Common myeloid progenitor, CD34-positive (primary cell): ENCODE results near the gene VGLL4.

Experiments used
- CTCF ChIA-PET: fragments of 350-600 bp; sonication (Branson Sonifier 250); formaldehyde crosslinking; loops from one replicate; lab custom pipeline; 2021; ENCODE audit warnings: antibody characterized with exemption; lab: Charles Lee
- POLR2A ChIA-PET: fragments of 350-600 bp; sonication (Branson Sonifier 250); formaldehyde crosslinking; loops from one replicate; lab custom pipeline; 2021; ENCODE audit warnings: antibody characterized with exemption; lab: Charles Lee
- DNase-seq, 3 donors: peaks; one replicate each; pipeline versions ENCODE4 v3.0.0 to v3.0.0-alpha.2; 2013
- H3K27ac ChIP-seq, 2 experiments: 1 replicate in 1 of 2; 2 replicates in 1 of 2; pipeline ENCODE4 v1.7.0; 2013; ENCODE audit warnings: inconsistent platforms in 2 of 2, low read length in 2 of 2, mild to moderate bottlenecking in 2 of 2, low read depth in 1 of 2, moderate library complexity in 1 of 2; ENCODE audit not compliant: severe bottlenecking in 2 of 2, insufficient read depth in 1 of 2, poor library complexity in 1 of 2
- H3K27me3 ChIP-seq, 5 experiments: replicated peaks in 2 of 5; 1 replicate in 3 of 5; 2 replicates in 2 of 5; pipeline versions ENCODE4 v1.6.1 to v1.7.0; 2013; ENCODE audit warnings: low read length in 4 of 5, mild to moderate bottlenecking in 2 of 5, moderate library complexity in 2 of 5, inconsistent platforms in 1 of 5; ENCODE audit not compliant: insufficient read depth in 5 of 5, control insufficient read depth in 4 of 5
- H3K36me3 ChIP-seq, 4 experiments: 1 replicate in 2 of 4; 2 replicates in 2 of 4; pipeline versions ENCODE4 v1.6.1 to v1.7.0; 2013; ENCODE audit warnings: low read length in 3 of 4, control low read depth in 1 of 4, mild to moderate bottlenecking in 1 of 4; ENCODE audit not compliant: control insufficient read depth in 4 of 4, insufficient read depth in 4 of 4
- H3K4me1 ChIP-seq, 4 experiments: 1 replicate in 3 of 4; 2 replicates in 1 of 4; pipeline versions ENCODE4 v1.6.1 to v1.7.1; 2013; ENCODE audit warnings: low read length in 3 of 4, mild to moderate bottlenecking in 3 of 4, control low read depth in 1 of 4, inconsistent platforms in 1 of 4, moderate library complexity in 1 of 4; ENCODE audit not compliant: control insufficient read depth in 4 of 4, insufficient read depth in 4 of 4; ENCODE audit errors: control extremely low read depth in 1 of 4
- H3K4me3 ChIP-seq, 7 experiments: 1 replicate in 4 of 7; 2 replicates in 3 of 7; pipeline versions ENCODE4 v1.5.1 to v1.7.0; 2013; ENCODE audit warnings: mild to moderate bottlenecking in 7 of 7, low read length in 6 of 7, moderate library complexity in 6 of 7, inconsistent platforms in 2 of 7, low read depth in 2 of 7, control low read depth in 1 of 7; ENCODE audit not compliant: insufficient read depth in 4 of 7, control insufficient read depth in 1 of 7; ENCODE audit errors: extremely low read depth in 1 of 7
- H3K9me3 ChIP-seq, 5 experiments: 1 replicate in 4 of 5; 2 replicates in 1 of 5; pipeline versions ENCODE4 v1.6.1 to v1.7.1; 2013; ENCODE audit warnings: low read length in 4 of 5, mild to moderate bottlenecking in 2 of 5, inconsistent platforms in 1 of 5, low read depth in 1 of 5, moderate library complexity in 1 of 5; ENCODE audit not compliant: control insufficient read depth in 4 of 5, insufficient read depth in 2 of 5; ENCODE audit errors: control extremely low read depth in 1 of 5
- WGBS: methylation state at CpG from one replicate; pipeline ENCODE4 v1.1.5; 2013; ENCODE audit not compliant: insufficient coverage; 5-methylcytosine and 5-hydroxymethylcytosine counted together

VGLL4 gene

DNA sequence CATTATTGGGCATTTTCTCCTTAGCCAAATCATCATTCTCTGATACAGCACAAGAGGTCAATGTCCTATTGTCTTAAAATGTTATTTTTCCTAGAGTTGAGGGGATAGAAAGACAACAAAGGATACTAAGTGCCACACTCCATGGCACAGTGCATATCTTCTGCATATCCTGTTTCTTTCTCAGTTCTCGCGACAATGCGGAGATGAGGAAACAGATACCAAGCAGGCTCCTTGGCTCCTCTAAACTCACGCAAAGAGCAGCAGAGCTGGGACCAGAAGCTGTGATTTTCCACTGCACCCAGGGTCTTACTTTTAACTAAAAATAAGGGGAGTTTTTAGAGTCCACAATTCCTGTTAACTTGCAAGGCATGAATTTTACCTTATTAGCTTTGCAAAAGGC, 10.5 kb upstream of the VGLL4 start:
- no peaks in the 10 kb centered on the region for H3K36me3 ChIP-seq
- H3K27ac ChIP-seq: no peak overlapping the region
- peaks cover 5 to 30% (median 25%) of the 10 kb centered on the region in 4 experiments for H3K4me1 ChIP-seq
- H3K4me3 ChIP-seq: no peak overlapping the region
- H3K9me3 ChIP-seq: no peaks in the 10 kb centered on the region
- no peak for DNase-seq
- H3K27me3 ChIP-seq: no peaks in the 10 kb centered on the region
- ChIA-PET POLR2A (no interaction called here), CTCF (interaction anchor here (1.2 to 11.6 kb wide), 3 partner anchors 150 to 319 kb away, joined by 4 to 170 read pairs (median 19); no protein-coding TSS in a partner anchor)
- 52% methylated on average over 4 of the region's 4 CpGs for WGBS

DNA sequence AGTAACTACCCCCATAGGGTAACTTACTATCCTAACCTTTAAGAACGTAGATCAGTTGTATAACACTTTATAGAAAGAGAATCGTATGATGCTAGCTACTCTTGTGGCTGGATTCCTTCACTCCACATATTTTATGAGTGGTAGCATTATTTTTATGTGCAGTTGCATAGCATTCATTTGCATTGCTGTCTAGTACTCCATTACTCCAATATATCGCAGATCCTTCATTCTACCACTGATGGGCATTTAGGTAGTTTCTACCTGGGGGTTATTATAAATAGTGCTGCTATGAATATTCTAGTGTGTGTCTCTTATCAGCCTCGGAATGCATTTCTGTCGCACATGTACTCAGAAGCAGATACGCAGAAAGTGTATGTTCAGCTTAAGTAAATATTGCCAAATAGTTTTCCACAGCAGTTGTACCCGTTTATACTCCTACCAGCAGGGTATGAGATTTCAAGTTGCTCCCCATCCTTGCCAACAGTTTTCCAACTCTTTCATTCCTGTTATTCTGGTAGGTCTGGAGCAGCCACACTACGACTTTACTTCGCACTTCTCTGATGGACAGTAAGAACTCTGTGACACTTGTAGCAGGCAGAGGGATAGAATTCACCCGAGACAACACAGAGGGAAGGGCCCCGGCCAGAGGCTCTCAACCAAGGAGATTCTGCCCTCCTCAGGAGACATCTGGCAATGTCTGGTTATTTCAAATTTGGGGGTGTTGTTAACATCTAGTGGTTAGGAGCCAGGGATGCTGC, 9.8 kb upstream of the VGLL4 start:
- H3K4me1 ChIP-seq: peaks cover 5 to 30% (median 25%) of the 10 kb centered on the region in 4 experiments
- CTCF ChIA-PET: interaction anchor here (3.6 to 11.6 kb wide), 2 partner anchors 150 to 276 kb away, joined by 19 to 170 read pairs; no protein-coding TSS in a partner anchor
- no peaks in the 10 kb centered on the region for H3K27me3 ChIP-seq
- WGBS: 98% methylated on average over 7 of the region's 11 CpGs
- H3K4me3 ChIP-seq: no peak overlapping the region
- POLR2A ChIA-PET: no interaction called here
- H3K36me3 ChIP-seq: no peaks in the 10 kb centered on the region
- no peak for DNase-seq
- no peak overlapping the region for H3K27ac ChIP-seq
- no peaks in the 10 kb centered on the region for H3K9me3 ChIP-seq

DNA sequence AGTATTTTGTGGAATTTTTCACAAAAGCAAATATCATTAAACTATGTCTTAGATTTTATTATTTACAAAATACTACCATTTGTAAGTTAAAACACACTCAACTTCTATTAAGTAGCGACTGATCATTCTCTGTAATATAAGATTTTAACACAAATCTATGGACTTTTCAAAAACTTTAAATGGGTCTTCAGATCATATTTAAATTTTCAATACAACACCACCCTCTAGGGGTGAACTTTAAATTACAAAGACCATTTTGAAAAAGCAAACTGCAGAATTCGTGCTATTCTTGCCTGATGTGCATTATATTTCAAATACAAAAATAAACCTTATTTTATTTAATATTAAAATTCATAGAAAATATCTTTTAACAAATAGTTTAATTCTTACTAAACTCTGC, 8.2 kb upstream of the VGLL4 start:
- Histone ChIP-seq H3K27me3 (no peaks in the 10 kb centered on the region), H3K9me3 (no peaks in the 10 kb centered on the region), H3K27ac (no peak overlapping the region), H3K4me1 (peaks cover 5 to 30% (median 25%) of the 10 kb centered on the region in 4 experiments), H3K36me3 (no peaks in the 10 kb centered on the region), H3K4me3 (no peak overlapping the region)
- POLR2A ChIA-PET: no interaction called here
- no CpG with 5 or more reads among the region's 2 CpGs for WGBS
- CTCF ChIA-PET: interaction anchor here (0.9 to 11.6 kb wide), 12 partner anchors 9 to 282 kb away, joined by 3 to 170 read pairs (median 4); partner anchors contain the start of gene TAMM41
- peak in 2 of 3 donors; percentile 68 to 76 for DNase-seq

DNA sequence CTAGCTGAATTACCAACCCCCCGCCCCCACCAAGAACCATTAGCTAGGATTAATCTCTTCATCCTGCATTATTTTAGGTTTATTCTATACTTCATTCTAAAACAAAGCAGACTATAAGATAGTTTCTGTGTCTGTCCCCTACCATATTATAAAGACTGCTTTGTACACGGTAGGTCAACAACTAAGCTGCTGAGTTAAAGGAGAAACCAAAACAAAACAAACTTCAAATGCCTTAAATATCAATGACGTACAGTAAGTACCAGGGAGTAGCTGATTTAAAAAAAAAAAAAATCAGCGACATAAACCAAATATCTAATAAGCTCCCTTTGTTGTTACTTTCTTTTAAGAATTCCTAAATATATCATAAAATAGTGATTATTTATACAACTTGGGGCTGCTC, 7.8 kb upstream of the VGLL4 start:
- Histone ChIP-seq H3K36me3 (no peaks in the 10 kb centered on the region), H3K4me1 (peaks cover 5 to 28% (median 24%) of the 10 kb centered on the region in 4 experiments), H3K27me3 (no peaks in the 10 kb centered on the region), H3K9me3 (no peaks in the 10 kb centered on the region), H3K27ac (no peak overlapping the region), H3K4me3 (no peak overlapping the region)
- WGBS: no CpG with 5 or more reads among the region's 4 CpGs
- DNase-seq: no peak
- ChIA-PET POLR2A (no interaction called here), CTCF (interaction anchor here (0.6 to 11.6 kb wide), 16 partner anchors 9 to 591 kb away, joined by 3 to 170 read pairs (median 3); partner anchors contain the start of gene TAMM41)

DNA sequence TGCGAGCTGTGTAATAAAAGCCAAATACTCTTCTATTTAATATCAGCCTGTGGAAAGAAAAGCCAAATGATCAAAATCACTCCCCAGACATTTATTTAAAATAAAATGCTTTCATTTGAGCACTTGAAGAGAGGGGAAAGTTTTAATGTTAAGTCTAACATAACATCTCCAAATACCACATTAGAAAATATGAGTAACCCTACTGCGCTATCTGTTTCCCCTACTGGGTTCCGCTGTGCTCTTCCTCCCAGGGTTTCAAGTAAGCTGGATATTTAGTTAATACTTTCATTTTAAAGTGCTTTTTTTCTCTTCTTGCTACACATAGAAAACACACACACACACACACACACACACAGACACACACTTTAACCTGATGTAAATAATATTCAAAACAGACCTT, 6.7 kb upstream of the VGLL4 start:
- Histone ChIP-seq H3K27me3 (no peaks in the 10 kb centered on the region), H3K27ac (no peak overlapping the region), H3K36me3 (no peaks in the 10 kb centered on the region), H3K9me3 (no peaks in the 10 kb centered on the region), H3K4me1 (peaks cover 5 to 18% (median 13%) of the 10 kb centered on the region in 4 experiments), H3K4me3 (no peak overlapping the region)
- POLR2A ChIA-PET: interaction anchor here (1.0 kb wide), 1 partner anchor 268 kb away, joined by 4 read pairs; no protein-coding TSS in a partner anchor
- CTCF ChIA-PET: interaction anchor here (0.7 to 11.6 kb wide), 10 partner anchors 10 to 590 kb away, joined by 3 to 170 read pairs (median 4); partner anchors contain the start of gene TAMM41
- DNase-seq: no peak
- no CpG with 5 or more reads among the region's 3 CpGs for WGBS

DNA sequence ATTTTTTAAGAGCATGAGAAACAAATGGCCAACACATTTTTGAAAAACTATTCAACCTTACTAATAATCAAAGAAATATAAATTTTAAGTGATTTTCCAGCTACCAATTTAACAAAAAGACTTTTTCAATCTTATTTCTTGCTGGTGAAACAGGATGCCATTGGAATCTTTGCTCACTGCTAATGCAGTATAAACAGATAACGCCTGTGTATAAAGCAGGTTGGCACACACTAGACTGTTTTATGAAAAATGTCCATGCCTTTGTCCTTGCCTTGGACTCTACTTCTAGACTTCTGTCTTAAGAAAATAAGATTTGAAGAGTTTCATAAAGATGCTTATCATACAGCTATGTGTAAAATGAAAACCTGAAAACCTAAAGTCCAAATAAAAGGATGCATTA, 5.0 kb upstream of the VGLL4 start:
- Histone ChIP-seq H3K4me1 (peaks cover 0 to 11% (median 3%) of the 10 kb centered on the region in 4 experiments), H3K4me3 (no peak overlapping the region), H3K27me3 (no peaks in the 10 kb centered on the region), H3K36me3 (no peaks in the 10 kb centered on the region), H3K27ac (no peak overlapping the region), H3K9me3 (no peaks in the 10 kb centered on the region)
- 100% methylated on average over 1 of the region's 1 CpG for WGBS
- ChIA-PET CTCF (interaction anchor here (2.3 to 11.6 kb wide), 2 partner anchors 12 to 272 kb away, joined by 5 to 170 read pairs; no protein-coding TSS in a partner anchor), POLR2A (interaction anchor here (0.5 kb wide), 1 partner anchor 260 kb away, joined by 6 read pairs; no protein-coding TSS in a partner anchor)
- no peak for DNase-seq
